ENCODE data around the gene OSBPL5. TPM values are rescaled to one million over a fixed set of nuclear protein-coding genes. Genes with fewer than 3 reads are reported as not detected.
"Not testable (repeated sequence)": the region's sequence is repeated elsewhere in the genome, so short reads cannot be mapped to it uniquely, and the experiment has no call there.

The OSBPL5 gene
- total RNA-seq, 4 donors from 2014 or later, result 37.3 to 211 (median 105) TPM

DNA sequence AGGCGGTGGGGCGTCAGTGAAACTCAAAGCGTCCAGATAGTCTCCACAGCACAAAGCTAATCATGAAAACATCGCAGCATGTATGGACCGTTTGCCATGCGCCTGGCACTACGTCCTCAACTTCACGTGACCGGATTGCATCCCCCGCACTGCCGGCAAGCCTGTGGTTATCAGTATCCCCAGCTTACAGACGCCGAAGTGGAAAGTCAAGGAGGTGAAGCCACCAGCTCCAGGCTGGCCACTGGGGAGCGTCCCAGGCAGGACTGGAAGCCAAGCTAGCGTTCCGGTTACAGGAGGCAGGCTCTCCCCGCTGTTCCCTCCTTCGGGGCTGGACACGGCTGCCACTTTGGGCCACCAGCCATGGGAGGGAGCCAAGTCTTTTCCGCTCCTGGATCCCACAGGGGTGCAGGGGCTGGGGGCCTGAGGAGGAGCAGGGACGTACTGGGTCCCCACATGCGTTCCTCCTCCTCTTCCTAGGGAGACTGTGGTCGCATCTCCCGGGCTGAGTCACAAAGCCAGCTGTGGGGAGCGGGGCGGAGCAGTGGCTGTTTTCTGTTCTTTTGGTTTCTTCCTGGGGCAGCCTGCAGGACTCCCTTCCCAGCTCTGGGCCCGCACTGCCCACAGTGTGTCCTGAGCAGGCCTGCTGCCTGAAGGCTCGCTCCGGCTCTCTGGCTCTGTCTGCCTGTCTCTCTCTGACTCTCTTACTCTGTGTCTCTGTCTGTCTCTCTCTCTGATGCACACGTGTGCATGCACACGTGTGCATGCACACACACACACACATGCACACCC is 4.3 kb upstream of the OSBPL5 start:
- DNase-seq, result peak; percentile 24
- Histone ChIP-seq H3K27me3 (peaks cover 21% of the 10 kb centered on the region), H3K27ac (peak overlapping the region; percentile 54 to 68 (median 64)), H3K4me1 (peaks cover 10 to 35% (median 16%) of the 10 kb centered on the region in 4 donors), H3K36me3 (no peaks in the 10 kb centered on the region), H3K9me3 (no peaks in the 10 kb centered on the region), H3K4me3 (peak overlapping the region in 3 of 4 donors; percentile 2 to 33 (median 23))
- WGBS, 2 donors (ENCODE audit: low coverage in 1 of 2), result 9 to 10% methylated on average over 2 to 19 of the region's 31 CpGs
- in situ Hi-C loops (cut with MboI; ENCODE audit: low pct_ligation_motif_present in 1 of 4, low pct_unique_long_range_greater_than_20kb in 1 of 4, low sequenced_read_pairs in 3 of 4), result no loop called here
- TF ChIP-seq, protein P1, sequence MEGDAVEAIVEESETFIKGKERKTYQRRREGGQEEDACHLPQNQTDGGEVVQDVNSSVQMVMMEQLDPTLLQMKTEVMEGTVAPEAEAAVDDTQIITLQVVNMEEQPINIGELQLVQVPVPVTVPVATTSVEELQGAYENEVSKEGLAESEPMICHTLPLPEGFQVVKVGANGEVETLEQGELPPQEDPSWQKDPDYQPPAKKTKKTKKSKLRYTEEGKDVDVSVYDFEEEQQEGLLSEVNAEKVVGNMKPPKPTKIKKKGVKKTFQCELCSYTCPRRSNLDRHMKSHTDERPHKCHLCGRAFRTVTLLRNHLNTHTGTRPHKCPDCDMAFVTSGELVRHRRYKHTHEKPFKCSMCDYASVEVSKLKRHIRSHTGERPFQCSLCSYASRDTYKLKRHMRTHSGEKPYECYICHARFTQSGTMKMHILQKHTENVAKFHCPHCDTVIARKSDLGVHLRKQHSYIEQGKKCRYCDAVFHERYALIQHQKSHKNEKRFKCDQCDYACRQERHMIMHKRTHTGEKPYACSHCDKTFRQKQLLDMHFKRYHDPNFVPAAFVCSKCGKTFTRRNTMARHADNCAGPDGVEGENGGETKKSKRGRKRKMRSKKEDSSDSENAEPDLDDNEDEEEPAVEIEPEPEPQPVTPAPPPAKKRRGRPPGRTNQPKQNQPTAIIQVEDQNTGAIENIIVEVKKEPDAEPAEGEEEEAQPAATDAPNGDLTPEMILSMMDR (IDR thresholded peaks at IDR 0.05), result no peak
- TF ChIP-seq POLR2A (IDR thresholded peaks at IDR 0.05), result no peak
- TF ChIP-seq EP300 (IDR thresholded peaks at IDR 0.05; ENCODE audit: low read depth), result no peak
- TF ChIP-seq POLR2AphosphoS5 (IDR thresholded peaks at IDR 0.05), result no peak
- intact Hi-C loops (cut with DNase I; ENCODE audit: low total_unique reads), result no loop called here

DNA sequence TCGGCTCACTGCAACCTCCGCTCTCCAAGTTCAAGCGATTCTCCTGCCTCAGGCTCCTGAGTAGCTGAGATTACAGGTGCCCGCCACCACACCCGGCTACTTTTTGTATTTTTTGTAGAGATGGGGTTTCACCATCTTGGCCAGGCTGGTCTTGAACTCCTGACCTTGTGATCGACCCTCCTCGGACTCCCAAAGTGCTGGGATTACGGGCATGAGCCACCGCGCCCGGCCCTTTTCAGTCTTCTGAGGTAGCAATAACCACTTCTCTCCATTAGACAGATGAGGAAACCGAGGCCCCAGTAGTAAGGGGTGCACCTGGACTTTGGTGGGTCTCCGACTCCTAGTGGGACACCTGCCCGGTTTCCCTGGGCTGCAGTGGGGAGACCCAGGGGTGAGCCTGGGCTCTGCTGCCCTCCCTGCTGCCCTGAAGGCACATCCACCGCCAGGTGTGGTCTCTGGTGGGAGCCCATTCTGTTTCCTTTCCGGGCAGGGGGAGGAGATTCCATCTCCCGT is 3.7 kb upstream of the OSBPL5 start:
- H3K36me3 ChIP-seq; intact Hi-C loops (cut with DNase I; ENCODE audit: low total_unique reads); in situ Hi-C loops (cut with MboI; ENCODE audit: low pct_ligation_motif_present in 1 of 4, low pct_unique_long_range_greater_than_20kb in 1 of 4, low sequenced_read_pairs in 3 of 4); H3K9me3 ChIP-seq: not testable (repeated sequence)
- Histone ChIP-seq H3K4me3 (peak overlapping the region in 2 of 4 donors; percentile 23 to 33), H3K27ac (peak overlapping the region in 3 of 4 donors; percentile 54 to 68 (median 63)), H3K4me1 (peaks cover 10 to 39% (median 23%) of the 10 kb centered on the region in 4 donors), H3K27me3 (peaks cover 21% of the 10 kb centered on the region)
- peak; percentile 6 for DNase-seq
- WGBS, 2 donors (ENCODE audit: low coverage in 1 of 2), result 74% methylated on average over 17 of the region's 17 CpGs; no CpG with 5 or more reads in 1 of the 2 donors

DNA sequence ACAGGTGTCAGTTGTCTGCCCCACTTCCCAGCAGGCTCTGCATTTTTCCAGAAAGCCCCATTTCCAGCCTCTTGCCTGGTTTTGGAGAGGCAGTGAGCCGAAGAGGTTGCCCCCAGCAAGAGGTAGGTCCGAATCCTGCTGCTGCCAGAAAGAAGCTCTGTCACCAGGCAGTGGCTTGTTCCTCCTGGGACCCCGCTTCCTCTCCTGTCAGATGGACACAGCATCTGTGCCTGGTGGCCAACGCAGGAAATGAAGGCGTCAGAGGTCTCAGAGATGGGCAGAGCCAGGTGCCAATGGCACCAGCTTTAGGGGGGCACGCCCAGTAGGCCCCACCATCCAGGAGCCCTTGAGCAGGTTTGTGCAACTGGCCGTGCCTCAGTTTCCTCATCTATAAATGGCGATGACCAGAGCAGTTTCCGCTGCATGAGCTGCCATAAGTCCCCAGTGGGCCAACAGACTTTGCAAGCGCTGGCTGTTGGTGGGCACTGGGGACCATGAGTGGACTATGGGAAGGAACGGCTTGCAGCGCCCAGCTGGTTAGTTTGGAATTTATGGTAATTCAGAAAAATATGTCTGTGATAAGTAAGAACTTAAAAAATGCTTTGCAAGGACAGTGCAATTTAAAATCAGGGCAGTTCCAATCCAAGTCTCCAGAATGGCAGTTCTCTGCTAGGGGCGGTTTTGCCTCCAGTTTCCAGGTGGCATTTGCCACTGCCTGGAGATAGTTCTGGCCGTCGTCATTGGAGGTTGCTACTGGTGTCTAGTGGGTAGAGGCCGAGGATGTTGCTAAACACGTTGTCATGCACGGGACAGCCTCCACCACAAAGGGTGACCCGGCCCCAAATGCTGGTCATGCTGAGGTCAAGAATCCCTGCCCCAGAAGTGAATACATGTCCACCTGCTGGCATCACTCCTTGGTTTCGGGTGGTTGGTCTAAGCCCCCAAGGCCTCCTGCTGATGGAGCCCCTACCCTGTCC is 2.3 kb upstream of the OSBPL5 start:
- intact Hi-C loops (cut with DNase I; ENCODE audit: low total_unique reads), result no loop called here
- Histone ChIP-seq H3K4me3 (no peak overlapping the region), H3K27me3 (peaks cover 21% of the 10 kb centered on the region), H3K9me3 (no peaks in the 10 kb centered on the region), H3K36me3 (no peaks in the 10 kb centered on the region), H3K27ac (no peak overlapping the region), H3K4me1 (peaks cover 16 to 51% (median 33%) of the 10 kb centered on the region in 4 donors)
- 60 to 77% methylated on average over 2 to 20 of the region's 20 CpGs for WGBS, 2 donors (ENCODE audit: low coverage in 1 of 2)
- in situ Hi-C loops (cut with MboI; ENCODE audit: low pct_ligation_motif_present in 1 of 4, low pct_unique_long_range_greater_than_20kb in 1 of 4, low sequenced_read_pairs in 3 of 4), result no loop called here
- peak; percentile 7 for DNase-seq
- TF ChIP-seq EP300 (IDR thresholded peaks at IDR 0.05; ENCODE audit: low read depth) (no peak), POLR2AphosphoS5 (IDR thresholded peaks at IDR 0.05) (no peak), POLR2A (IDR thresholded peaks at IDR 0.05) (no peak)
- TF ChIP-seq, protein P1 (IDR thresholded peaks at IDR 0.05), result no peak

DNA sequence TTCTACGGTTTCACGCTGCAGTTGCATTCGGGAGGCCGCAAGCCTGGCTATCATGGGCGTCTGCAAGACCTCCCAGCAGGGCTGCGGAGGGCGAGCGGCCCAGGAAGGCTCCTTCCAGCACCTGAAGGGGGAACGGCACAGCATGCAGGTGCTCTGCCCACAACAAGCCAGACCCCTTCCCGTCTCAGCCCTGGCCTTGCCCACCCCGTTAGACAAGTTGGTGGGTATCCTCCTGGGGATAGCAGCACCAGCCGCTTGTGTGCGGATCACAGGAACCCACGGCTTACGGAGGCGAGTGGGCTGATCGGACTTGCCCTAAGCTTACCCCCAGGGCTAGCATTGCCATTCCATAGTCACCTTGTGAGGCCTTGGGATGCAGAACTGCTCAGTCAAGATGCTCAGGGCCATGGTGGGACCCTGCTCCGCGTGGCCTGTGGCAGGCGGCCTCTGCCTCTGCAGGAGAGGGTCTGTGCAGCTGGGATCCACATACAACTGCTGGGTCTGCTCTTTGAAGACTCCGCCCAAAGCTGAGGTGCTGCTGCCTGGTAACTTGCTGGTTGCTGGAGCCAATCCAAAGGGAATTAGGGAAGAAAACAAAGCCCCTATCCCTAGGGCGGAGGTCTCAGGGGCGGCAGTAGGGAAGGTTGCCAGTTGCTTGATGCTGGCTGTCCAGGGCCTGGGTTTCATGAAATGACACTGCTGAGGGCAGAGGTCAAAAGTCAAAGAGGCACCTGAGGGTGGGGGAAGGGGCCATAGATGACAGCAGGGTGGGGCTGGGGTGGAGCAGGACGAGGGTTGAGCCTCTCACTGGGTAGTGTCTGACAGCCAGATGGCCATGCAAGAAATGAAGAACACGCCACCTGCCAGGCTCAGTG is 1.4 kb upstream of the OSBPL5 start:
- Histone ChIP-seq H3K27ac (no peak overlapping the region), H3K4me1 (peaks cover 23 to 60% (median 41%) of the 10 kb centered on the region in 4 donors), H3K4me3 (no peak overlapping the region), H3K36me3 (no peaks in the 10 kb centered on the region), H3K9me3 (no peaks in the 10 kb centered on the region), H3K27me3 (peaks cover 21% of the 10 kb centered on the region)
- TF ChIP-seq POLR2AphosphoS5 (IDR thresholded peaks at IDR 0.05), result peak in 1 of 3 donors; percentile 17
- TF ChIP-seq, protein P1 (IDR thresholded peaks at IDR 0.05), result no peak
- intact Hi-C loops (cut with DNase I; ENCODE audit: low total_unique reads) (no loop called here), in situ Hi-C loops (cut with MboI; ENCODE audit: low pct_ligation_motif_present in 1 of 4, low pct_unique_long_range_greater_than_20kb in 1 of 4, low sequenced_read_pairs in 3 of 4) (no loop called here)
- 53 to 83% methylated on average over 3 to 22 of the region's 25 CpGs for WGBS, 2 donors (ENCODE audit: low coverage in 1 of 2)
- DNase-seq, result peak; percentile 36
